Lower leg skin (tissue), 4 donors: ENCODE data around the gene ARHGAP23. TPM values are rescaled to one million over a fixed set of nuclear protein-coding genes. Genes with fewer than 3 reads are reported as not detected.

Experiments
- DNase-seq, 2 donors: peaks; one replicate each; pipeline ENCODE4 v3.0.0-alpha.2; 2019; ENCODE audit warnings: low spot score in 2 of 2
- H3K4me3 ChIP-seq: fragments of 200-600 bp; sonication (generic); 2 replicates; pipeline ENCODE4 v1.5.1; 2017; ENCODE audit warnings: mild to moderate bottlenecking, low read depth; ENCODE audit not compliant: poor library complexity, severe bottlenecking
- POLR2A ChIP-seq, 2 donors: fragments of 450-650 bp; IDR thresholded peaks; one replicate each; pipeline ENCODE4 v1.6.1; 2016 to 2017; ENCODE audit warnings: antibody characterized with exemption in 2 of 2, mild to moderate bottlenecking in 1 of 2, moderate library complexity in 1 of 2
- WGBS, 2 donors: methylation state at CpG; one replicate each; pipeline ENCODE4 v1.1.5; 2018; 5-methylcytosine and 5-hydroxymethylcytosine counted together
- intact Hi-C: fragments of 100-400 bp; cut with DNase I; formaldehyde crosslinking; loops from one replicate; pipeline ENCODE4 v1.15.0; 2023; ENCODE audit warnings: low total_unique reads
- total RNA-seq, 4 donors: library from RNA; depleted of rRNA; stranded (reverse); fragments of >200 nt; gene quantifications; one replicate each; pipeline ENCODE4 v1.1.0, GENCODE V29; 2016
- TF ChIP-seq, protein P1 (sequence below), 3 donors: fragments of 450-650 bp; IDR thresholded peaks; one replicate each; pipeline ENCODE4 v1.5.1; 2016; ENCODE audit warnings: antibody characterized with exemption in 3 of 3, mild to moderate bottlenecking in 3 of 3, moderate library complexity in 2 of 3

ARHGAP23 gene
- total RNA-seq, 4 donors from 2014 or later = 127 to 201 (median 149) TPM

DNA sequence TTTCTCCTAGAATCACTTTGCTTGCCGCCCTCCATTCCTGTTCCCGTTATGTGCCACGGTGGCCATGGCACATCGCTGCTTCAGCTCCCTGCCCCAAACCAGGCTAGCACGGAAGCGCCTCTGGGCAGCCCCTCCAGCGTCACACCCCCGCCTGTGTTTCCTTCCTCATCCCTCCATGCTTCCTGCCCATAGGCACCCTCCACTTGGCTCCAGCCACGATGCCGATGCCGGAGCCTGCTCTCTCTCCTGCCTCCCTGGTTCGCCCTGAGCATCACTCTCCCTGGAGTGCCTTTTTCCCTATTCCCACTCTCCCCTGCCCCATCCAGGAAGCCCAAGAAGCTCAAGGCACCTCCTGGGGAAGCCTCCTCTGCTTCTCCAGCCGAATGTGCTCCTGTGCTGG, 3.2 kb upstream of the ARHGAP23 start:
- DNase-seq = no peak
- H3K4me3 ChIP-seq = no peak overlapping the region
- intact Hi-C loops = loop anchor here (10.0 kb wide), 1 partner anchor 60 kb away; no protein-coding TSS in a partner anchor
- TF ChIP-seq POLR2A (IDR thresholded peaks at IDR 0.05) = no peak
- TF ChIP-seq, protein P1, sequence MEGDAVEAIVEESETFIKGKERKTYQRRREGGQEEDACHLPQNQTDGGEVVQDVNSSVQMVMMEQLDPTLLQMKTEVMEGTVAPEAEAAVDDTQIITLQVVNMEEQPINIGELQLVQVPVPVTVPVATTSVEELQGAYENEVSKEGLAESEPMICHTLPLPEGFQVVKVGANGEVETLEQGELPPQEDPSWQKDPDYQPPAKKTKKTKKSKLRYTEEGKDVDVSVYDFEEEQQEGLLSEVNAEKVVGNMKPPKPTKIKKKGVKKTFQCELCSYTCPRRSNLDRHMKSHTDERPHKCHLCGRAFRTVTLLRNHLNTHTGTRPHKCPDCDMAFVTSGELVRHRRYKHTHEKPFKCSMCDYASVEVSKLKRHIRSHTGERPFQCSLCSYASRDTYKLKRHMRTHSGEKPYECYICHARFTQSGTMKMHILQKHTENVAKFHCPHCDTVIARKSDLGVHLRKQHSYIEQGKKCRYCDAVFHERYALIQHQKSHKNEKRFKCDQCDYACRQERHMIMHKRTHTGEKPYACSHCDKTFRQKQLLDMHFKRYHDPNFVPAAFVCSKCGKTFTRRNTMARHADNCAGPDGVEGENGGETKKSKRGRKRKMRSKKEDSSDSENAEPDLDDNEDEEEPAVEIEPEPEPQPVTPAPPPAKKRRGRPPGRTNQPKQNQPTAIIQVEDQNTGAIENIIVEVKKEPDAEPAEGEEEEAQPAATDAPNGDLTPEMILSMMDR (IDR thresholded peaks at IDR 0.05) = no peak
- WGBS, 2 donors = 60 to 83% methylated on average over 13 of the region's 13 CpGs

DNA sequence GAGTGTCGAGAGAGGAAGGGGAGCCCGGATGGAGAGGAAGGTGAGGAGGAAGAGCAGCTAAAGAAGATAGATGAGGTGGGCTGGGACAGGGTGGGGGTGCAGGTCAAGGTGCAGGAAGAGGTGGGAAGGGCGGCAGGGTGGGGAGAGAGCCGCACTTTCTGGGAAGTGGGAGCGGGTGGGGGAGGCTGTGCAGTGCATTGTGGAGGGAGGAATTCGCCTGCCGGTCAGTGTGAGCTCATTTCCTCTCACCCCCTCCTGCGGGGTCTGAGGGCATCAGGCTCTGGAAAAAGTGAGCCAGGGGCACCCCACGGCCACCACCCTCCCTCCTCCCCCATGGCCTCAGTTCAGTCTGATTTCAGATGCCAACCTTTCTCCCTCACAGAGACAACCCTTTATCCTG, 2.5 kb upstream of the ARHGAP23 start:
- TF ChIP-seq, protein P1 (IDR thresholded peaks at IDR 0.05) = no peak
- no peak for TF ChIP-seq POLR2A (IDR thresholded peaks at IDR 0.05)
- no peak overlapping the region for H3K4me3 ChIP-seq
- DNase-seq = no peak
- WGBS, 2 donors = 73 to 78% methylated on average over 9 of the region's 9 CpGs
- intact Hi-C loops = loop anchor here (10.0 kb wide), 1 partner anchor 59 kb away; no protein-coding TSS in a partner anchor

DNA sequence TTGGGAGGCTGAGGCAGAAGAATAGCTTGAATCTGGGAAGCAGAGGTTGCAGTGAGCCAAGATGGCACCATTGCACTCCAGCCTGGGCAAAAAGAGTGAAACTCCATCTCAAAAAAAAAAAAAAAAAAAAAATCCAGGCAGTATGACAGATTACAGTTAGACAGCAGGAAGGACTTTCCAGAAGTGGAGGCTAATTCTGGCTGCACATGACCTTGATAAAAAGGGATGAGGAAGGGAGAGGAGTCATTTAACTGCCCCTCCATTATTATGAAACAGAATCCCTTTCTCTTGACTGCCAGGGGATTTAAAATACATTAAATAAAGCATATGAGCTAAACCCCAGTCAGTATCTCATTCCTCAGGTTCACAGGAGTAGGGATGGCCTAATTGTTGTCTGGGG, 1.8 kb upstream of the ARHGAP23 start:
- H3K4me3 ChIP-seq = no peak overlapping the region
- intact Hi-C loops = loop anchor here (10.0 kb wide), 1 partner anchor 58 kb away; no protein-coding TSS in a partner anchor
- TF ChIP-seq, protein P1 (IDR thresholded peaks at IDR 0.05) = no peak
- no peak for TF ChIP-seq POLR2A (IDR thresholded peaks at IDR 0.05)
- DNase-seq = no peak

DNA sequence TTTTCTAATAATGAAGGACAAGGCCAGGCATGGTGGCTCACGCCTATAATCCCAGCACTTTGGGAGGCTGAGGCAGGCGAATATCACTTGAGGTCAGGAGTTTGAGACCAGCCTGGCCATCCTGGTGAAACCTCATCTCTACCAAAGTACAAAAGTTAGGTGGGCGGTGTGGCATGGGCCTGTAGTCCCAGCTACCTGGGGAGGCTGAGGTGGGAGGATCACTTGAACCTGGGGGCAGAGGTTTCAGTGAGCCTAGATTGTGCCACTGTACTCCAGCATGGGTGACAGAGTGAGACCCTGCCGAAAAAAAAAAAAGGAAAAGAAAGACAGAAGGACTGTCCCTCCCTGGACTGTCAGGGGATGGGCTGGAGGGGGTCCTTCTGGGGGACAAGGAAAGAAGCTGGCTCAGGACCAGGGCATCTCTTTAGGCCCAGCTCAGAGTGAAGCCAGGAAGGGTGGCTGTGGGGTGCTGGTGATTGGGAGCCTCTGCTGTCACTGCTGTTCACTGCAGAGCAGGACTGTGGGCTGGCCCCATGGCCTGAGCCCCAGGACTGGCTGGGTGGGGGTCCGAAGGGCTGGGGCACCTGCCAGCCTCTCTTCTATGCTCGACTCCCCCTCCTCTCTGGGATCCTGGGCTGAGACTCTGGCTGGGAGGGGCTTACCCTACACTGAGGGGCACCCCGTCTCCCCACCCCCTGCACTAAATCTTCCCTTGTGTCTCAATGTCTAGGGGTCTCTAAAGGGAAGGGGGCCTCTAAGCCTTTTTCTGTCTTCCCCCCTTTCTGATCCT, 909 bp upstream of the ARHGAP23 start:
- 62 to 76% methylated on average over 7 of the region's 7 CpGs for WGBS, 2 donors
- H3K4me3 ChIP-seq = no peak overlapping the region
- intact Hi-C loops = loop anchor here (10.0 kb wide), 1 partner anchor 57 kb away; no protein-coding TSS in a partner anchor
- DNase-seq = no peak
- TF ChIP-seq, protein P1 (IDR thresholded peaks at IDR 0.05) = no peak
- TF ChIP-seq POLR2A (IDR thresholded peaks at IDR 0.05) = no peak

DNA sequence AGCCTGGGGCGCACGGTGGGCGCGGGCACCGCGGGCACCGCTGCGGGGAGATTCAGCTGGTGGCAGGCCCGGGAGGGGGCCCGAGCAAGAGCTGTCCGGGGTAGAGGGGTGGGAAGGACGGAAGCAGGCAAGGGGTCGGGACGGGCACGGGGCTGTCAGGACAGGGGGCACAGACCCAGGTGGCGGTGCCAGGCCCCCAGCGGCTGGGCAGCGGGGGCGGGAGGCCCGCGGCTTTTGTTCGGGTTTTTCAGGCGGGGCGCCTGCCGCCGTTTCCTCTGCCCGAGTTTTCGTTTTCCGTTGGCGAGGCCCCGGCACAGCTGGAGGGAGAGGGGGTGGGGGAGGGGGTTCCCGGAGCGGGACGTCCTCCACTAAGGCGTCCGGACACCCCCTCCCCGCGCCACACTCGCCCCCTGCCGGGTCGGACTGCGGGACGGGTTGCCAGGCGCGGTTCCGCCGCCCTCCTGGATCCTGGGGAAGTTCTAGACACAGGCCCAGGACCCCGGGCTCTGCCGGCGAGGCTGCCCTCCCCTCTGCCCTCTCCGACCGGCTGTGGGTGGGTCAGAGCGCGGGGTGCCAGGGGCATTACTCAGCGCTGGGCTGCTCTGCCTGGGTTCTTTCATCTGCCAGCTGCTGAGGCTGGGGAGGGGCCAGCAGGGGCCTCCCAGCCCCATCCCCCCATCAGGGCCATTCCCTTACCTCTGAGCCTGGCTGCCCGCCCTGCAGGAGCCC, 543 bp downstream of the ARHGAP23 start:
- intact Hi-C loops = loop anchor here (10.0 kb wide), 1 partner anchor 56 kb away; no protein-coding TSS in a partner anchor
- 1 to 2% methylated on average over 8 to 33 of the region's 56 CpGs for WGBS, 2 donors
- TF ChIP-seq, protein P1 (IDR thresholded peaks at IDR 0.05) = no peak
- no peak for TF ChIP-seq POLR2A (IDR thresholded peaks at IDR 0.05)
- DNase-seq = peak in 1 of 2 donors; percentile 90
- peak overlapping the region; percentile 65 for H3K4me3 ChIP-seq
